Measurements from ENCODE around the gene TRIM50.

- TF ChIP-seq POLR2A (IDR thresholded peaks at IDR 0.05) (no peak), CTCF (IDR thresholded peaks at IDR 0.05) (no peak), POLR2AphosphoS5 (IDR thresholded peaks at IDR 0.05) (no peak), EP300 (IDR thresholded peaks at IDR 0.05) (no peak)
Observed at GRCh38 chr7:73352784-73353183, 24.9 kb upstream of the TRIM50 start.
